Lower leg skin (tissue), 4 donors: ENCODE measurements around the gene ANKRD33. TPM values are rescaled to one million over a fixed set of nuclear protein-coding genes. Genes with fewer than 3 reads are reported as not detected.
A peak's percentile ranks its signal among the peaks of the same experiment; 100 is the strongest.

ENCODE experiments used
- DNase-seq, 2 donors: peaks; one replicate each; pipeline ENCODE4 v3.0.0-alpha.2; 2019; ENCODE audit warnings: low spot score in 2 of 2
- H3K4me3 ChIP-seq: fragments of 200-600 bp; sonication (generic); 2 replicates; pipeline ENCODE4 v1.5.1; 2017; ENCODE audit warnings: mild to moderate bottlenecking, low read depth; ENCODE audit not compliant: poor library complexity, severe bottlenecking
- POLR2A ChIP-seq, 2 donors: fragments of 450-650 bp; IDR thresholded peaks; one replicate each; pipeline ENCODE4 v1.6.1; 2016 to 2017; ENCODE audit warnings: antibody characterized with exemption in 2 of 2, mild to moderate bottlenecking in 1 of 2, moderate library complexity in 1 of 2
- WGBS, 2 donors: methylation state at CpG; one replicate each; pipeline ENCODE4 v1.1.5; 2018; 5-methylcytosine and 5-hydroxymethylcytosine counted together
- intact Hi-C: fragments of 100-400 bp; cut with DNase I; formaldehyde crosslinking; loops from one replicate; pipeline ENCODE4 v1.15.0; 2023; ENCODE audit warnings: low total_unique reads
- total RNA-seq, 4 donors: library from RNA; depleted of rRNA; stranded (reverse); fragments of >200 nt; gene quantifications; one replicate each; pipeline ENCODE4 v1.1.0, GENCODE V29; 2016
- TF ChIP-seq, protein P1 (sequence below), 3 donors: fragments of 450-650 bp; IDR thresholded peaks; one replicate each; pipeline ENCODE4 v1.5.1; 2016; ENCODE audit warnings: antibody characterized with exemption in 3 of 3, mild to moderate bottlenecking in 3 of 3, moderate library complexity in 2 of 3

The ANKRD33 gene
- total RNA-seq, 4 donors from 2014 or later, result not detected

DNA sequence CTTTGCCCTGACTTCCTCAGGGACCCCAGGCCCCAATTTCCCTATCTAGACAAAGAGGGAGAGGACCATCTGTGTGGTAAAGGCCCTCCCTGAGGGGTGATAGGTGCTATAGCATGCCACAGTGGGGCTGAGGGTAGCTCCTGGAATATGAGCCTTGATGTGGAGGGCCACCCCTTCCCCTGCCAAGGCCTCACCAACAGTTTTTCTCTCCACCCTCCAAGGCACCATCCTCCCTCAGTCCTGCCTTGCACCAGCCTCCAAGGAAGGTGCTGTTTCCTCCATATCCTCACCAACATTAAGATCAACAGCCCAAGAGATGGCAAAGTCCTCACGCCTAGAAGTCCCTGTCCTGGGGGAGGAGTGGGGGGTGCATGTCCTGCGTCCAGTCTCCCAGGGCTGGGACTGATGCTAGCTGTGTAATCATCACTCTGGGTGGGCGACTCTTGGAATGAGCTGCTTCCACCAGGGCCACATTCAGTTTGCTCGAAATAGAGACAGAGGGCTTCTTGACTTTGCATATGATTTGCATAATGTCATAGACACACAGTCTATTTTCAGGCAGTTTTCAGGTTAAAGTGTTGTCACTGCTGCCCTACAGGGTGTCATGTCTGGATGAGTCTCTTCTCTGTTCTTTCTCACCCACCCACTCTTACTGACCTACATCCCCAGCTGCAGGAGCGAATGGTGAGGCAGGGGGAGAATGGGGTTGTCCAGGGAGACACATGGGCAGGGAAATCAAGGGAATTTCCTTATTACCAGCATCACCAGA is 36.8 kb downstream of the ANKRD33 start:
- TF ChIP-seq, protein P1, sequence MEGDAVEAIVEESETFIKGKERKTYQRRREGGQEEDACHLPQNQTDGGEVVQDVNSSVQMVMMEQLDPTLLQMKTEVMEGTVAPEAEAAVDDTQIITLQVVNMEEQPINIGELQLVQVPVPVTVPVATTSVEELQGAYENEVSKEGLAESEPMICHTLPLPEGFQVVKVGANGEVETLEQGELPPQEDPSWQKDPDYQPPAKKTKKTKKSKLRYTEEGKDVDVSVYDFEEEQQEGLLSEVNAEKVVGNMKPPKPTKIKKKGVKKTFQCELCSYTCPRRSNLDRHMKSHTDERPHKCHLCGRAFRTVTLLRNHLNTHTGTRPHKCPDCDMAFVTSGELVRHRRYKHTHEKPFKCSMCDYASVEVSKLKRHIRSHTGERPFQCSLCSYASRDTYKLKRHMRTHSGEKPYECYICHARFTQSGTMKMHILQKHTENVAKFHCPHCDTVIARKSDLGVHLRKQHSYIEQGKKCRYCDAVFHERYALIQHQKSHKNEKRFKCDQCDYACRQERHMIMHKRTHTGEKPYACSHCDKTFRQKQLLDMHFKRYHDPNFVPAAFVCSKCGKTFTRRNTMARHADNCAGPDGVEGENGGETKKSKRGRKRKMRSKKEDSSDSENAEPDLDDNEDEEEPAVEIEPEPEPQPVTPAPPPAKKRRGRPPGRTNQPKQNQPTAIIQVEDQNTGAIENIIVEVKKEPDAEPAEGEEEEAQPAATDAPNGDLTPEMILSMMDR (IDR thresholded peaks at IDR 0.05), result no peak
- no peak for TF ChIP-seq POLR2A (IDR thresholded peaks at IDR 0.05)
- 80 to 83% methylated on average over 5 of the region's 5 CpGs for WGBS, 2 donors
- no peak overlapping the region for H3K4me3 ChIP-seq
- intact Hi-C loops, result loop anchor here (5.0 kb wide), 1 partner anchor 58 kb away; no protein-coding TSS in a partner anchor
- peak in 1 of 2 donors; percentile 73 for DNase-seq

DNA sequence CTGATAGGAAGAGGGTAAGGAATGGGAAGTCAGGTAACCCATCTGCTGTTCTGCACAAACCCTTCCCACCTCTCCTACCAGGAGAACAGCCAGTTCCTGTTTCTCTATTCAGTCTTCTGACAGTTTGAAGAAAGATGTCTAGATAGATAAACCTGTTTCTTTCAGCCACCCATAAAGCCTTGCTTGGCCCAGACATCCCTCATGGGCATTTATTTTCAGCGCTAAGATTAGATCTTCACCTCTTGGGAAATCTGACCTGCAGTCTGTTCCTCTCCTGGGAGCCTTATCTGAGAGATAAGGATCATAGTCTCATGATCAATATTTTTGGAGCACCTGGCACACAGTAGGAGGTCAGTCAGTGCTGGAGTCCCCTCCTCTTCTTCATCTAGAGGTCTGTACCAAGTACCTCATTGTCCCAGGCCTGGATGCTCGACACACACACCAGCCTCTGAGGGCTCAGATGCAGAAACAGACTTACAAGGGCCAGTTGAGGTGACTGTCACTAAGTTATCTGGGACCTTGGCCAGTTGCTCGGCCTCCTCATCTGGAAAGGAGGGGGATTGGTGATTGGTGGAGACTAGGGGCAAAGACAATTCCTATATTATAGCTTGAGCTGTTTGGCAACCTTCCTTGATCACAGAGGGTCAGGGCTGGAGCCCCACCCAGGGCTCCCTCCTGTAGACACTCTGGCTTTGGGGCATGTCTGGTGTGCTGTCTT is 37.6 kb downstream of the ANKRD33 start:
- DNase-seq, result peak in 1 of 2 donors; percentile 80
- 48 to 59% methylated on average over 3 of the region's 3 CpGs for WGBS, 2 donors
- intact Hi-C loops, result no loop called here

DNA sequence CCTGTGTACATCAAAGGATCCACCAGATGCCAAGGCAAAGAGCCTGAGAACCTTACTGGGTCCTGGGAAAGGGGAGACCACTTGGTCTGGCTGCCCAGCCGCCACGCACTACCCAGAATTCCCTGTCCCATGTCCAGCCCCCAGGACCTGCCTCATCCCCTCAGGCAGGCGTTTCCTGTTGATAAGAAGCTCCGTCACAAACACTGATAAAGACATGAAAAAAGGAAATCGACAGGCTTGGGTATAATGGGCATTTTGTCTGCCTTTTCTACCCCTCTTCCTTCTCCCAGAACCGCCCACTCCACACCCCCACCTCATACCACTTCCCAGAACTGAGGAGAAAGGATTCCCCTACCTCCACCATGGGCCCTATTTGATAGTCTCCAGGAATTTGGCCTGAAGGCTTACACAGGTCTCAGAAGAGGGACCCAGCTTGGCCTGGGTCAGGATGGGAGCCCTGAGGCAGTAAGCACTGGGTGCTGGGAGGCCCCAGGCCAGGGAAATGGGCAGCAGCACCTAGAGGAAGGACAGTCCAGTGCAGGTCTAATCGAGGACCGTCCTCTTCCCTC is 38.2 kb downstream of the ANKRD33 start:
- WGBS, 2 donors, result 65 to 70% methylated on average over 8 of the region's 8 CpGs
- TF ChIP-seq, protein P1 (IDR thresholded peaks at IDR 0.05), result no peak
- TF ChIP-seq POLR2A (IDR thresholded peaks at IDR 0.05), result no peak

More for the DNA sequence above, 37.6 kb downstream of the ANKRD33 start:
- H3K4me3 ChIP-seq, result no peak overlapping the region
- TF ChIP-seq, protein P1 (IDR thresholded peaks at IDR 0.05), result no peak
- TF ChIP-seq POLR2A (IDR thresholded peaks at IDR 0.05), result no peak

DNA sequence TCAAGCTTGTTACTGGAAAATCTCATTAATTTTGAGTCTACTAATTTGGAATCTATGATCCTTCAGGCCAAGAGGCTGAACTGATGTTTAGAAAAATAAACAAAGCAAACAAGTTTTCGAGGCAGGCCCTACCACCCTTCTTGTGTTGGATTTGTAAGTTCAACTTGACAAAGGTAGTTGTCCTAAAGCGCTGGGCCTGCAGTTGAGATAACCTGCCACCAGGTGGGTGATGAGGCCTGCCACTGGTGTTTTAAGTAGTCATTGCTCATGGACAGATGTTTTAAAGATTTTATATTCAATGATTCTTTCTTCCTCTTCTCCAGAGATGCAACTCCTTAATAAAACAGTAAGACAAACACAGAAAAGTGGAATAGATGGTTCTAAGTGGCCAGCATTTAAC is 38.8 kb downstream of the ANKRD33 start:
- intact Hi-C loops, result no loop called here
- no peak overlapping the region for H3K4me3 ChIP-seq
- WGBS, 2 donors, result 63 to 80% methylated on average over 2 of the region's 2 CpGs
- peak in 1 of 2 donors; percentile 87 for DNase-seq
- no peak for TF ChIP-seq POLR2A (IDR thresholded peaks at IDR 0.05)
- TF ChIP-seq, protein P1 (IDR thresholded peaks at IDR 0.05), result no peak

More for the DNA sequence above, 38.2 kb downstream of the ANKRD33 start:
- intact Hi-C loops, result no loop called here
- no peak overlapping the region for H3K4me3 ChIP-seq
- peak in 1 of 2 donors; percentile 71 for DNase-seq

DNA sequence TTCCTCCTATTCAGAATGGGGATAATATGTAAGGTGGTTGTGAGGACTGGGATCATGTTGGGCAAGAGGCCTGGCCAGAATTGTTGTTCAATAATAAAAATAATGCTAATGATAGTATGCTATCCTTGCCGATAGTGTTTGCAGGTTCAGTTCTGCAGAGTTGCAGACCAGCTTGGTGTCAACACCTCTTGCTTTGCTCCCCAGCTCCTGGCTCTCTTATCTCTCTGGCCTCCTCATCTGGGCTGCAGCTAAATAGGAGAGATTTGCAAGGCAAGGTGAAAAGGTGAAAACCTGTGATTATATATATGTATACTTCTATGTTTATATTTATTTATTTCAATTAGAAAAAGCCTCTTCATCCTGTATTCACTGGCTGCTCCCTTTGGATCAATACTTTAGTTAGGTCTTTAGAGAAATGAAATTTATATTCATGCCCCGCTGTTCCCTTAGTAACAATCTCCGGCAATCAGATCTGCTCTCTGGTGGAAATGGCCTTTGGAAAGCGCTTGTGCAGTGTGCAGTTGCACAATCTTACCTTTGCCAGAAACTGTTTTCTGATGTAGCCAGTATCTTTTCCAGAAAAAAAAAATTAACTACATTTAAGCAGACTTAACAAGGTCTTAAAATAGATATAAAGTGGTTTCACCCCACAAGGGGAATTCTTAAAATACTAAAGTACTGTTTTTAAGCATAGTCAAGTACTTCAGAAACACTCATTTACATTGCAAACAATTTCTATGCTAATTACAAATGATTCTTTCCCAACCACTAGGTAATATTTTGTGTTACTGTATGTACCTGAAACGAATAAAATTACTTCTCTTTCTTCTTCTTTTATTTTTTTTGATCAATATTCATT is 44.5 kb downstream of the ANKRD33 start:
- TF ChIP-seq, protein P1 (IDR thresholded peaks at IDR 0.05), result no peak
- TF ChIP-seq POLR2A (IDR thresholded peaks at IDR 0.05), result no peak
- no peak overlapping the region for H3K4me3 ChIP-seq
- WGBS, 2 donors, result 51 to 58% methylated on average over 5 of the region's 5 CpGs
- intact Hi-C loops, result loop anchor here (5.0 kb wide), 1 partner anchor 45 kb away; no protein-coding TSS in a partner anchor
- DNase-seq, result peak in 1 of 2 donors; percentile 7
